GM21390 (cell line): ENCODE results near the gene GTF2A2.

Experiments used
- ATAC-seq: cut with Tn5 transposase; IDR thresholded peaks from one replicate; pipeline ENCODE4 v1.9.1; 2021; ENCODE audit not compliant: unreplicated experiment

The GTF2A2 gene

DNA sequence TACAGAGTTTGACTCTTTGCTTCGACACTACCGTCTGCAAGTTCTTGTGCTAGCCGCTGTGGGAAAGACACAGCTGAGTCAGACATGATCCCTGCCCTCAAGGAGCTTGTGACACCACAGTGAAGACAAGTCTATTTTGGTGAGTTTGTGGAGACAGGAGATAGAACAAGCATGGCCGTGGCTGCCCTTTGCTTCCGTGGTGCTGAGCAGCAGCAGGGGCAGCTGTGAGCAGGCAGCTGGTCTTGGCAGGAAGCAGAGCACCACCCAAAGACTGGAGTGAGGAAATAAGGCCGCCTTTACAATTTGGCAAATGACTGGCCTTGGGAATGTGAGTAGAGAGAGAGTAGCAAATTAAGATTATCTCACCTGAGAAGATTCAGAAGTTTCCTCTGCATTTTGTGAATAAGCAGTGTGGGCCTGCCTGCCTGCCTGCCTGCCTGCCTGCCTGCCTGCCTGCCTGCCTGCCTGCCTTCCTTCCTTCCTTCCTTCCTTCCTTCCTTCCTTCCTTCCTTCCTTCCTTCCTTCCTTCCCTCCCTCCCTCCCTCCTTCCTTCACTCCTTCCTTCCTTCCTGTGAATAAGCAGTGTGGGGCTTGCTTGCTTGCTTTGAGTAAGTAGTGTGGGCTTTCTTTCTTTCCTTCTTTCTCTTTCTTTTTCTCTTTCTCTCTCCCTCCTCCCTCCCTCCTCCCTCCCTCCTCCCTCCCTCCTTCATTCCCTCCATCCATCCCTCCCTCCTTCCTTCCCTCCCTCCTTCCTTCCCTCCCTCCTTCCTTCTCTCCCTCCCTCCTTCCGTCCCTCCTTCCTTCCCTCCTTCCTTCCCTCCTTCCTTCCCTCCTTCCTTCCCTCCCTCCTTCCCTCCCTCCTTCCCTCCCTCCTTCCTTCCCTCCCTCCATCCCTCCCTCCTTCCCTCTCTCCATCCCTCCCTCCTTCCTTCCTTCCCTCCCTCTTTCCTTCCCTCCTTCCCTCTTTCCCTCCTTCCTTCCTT, 47.3 kb downstream of the GTF2A2 start:
- ATAC-seq: no peak

DNA sequence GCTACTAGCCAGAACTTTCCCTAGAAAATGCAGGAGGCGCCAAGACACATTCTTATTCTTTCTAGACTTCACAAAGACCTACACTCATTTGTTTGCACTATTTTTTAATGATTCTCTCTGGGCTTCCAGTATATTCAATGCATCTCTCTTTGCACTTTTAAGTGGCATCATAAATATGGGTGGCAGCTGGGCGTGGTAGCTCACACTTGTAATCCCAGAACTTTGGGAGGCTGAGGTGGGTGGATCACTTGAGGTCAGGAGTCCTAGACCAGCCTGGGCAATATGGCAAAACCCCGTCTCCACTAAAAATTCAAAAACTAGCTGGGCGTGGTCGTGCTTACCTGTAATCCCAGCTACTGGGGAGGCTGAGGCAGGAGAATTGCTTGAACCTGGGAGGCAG, 51.3 kb downstream of the GTF2A2 start:
- no peak for ATAC-seq

- ATAC-seq: no peak
Observed at GRCh38 chr15:59598461-59598860, 58.9 kb downstream of the GTF2A2 start.

DNA sequence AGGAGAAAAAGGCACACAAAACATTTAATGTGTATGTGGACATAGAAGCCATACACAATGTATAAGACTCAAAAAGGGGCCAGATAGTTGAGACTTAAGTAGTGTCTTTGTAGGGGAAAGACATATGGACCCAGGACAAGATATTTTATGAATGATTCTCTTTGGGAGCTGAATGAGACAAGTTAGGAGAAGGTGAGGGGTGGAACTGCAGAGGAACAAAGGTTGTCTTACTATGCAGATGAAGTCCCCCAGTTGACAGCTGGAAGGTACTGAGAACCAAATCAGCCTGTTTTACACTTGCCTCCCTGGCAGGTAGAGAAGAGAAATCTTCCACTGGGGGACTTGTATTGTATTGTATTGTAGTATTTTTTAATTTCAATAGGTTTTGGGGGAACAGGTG, 60.7 kb downstream of the GTF2A2 start:
- no peak for ATAC-seq

DNA sequence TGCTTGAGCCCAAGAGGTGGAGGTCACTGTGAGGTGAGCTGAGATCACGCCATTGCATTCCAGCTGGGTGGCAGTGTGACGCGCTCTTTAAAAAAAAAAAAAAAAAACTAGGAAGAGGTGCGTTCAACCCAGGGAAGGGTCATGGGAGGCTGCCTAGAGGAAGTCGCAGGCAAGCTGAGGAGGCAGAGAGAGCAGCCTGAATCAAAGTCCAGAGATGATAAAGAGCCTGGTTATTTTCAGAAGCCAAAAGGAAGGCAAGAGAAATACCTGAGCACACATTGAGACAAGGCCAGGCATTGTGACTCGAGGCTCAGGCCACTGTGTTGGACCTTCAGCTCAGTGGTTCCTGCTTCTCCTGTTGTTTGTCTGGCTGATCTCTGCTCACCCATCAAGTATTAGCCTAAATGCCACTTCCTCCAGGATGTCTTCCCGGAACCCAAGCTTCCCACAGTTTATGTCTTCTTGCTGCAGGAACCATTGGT, 61.8 kb downstream of the GTF2A2 start:
- ATAC-seq: no peak

GRCh38 chr15:59594991-59595390, 62.3 kb downstream of the GTF2A2 start:
- no peak for ATAC-seq

DNA sequence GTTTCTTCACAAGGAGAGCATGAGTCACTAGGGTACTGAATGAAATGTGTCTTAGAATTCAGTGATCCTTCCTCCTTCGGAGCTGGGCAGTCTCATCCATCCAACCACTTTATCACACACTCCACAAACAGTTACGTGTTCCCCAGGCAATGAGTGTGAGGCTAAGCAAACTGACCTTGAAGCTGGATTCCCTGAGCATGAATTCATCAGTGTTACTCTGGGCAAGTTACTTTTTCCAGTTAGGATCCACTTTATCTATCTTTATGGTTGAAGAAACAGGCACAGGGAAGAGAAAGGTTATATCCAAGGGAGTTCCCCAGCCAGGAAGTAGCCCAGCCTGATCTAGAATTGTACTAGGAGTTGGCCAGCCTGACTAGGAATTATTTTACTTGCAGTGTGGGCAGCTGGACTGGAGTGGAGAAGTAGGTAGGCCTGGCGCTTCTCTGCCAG, 62.8 kb downstream of the GTF2A2 start:
- ATAC-seq: no peak

DNA sequence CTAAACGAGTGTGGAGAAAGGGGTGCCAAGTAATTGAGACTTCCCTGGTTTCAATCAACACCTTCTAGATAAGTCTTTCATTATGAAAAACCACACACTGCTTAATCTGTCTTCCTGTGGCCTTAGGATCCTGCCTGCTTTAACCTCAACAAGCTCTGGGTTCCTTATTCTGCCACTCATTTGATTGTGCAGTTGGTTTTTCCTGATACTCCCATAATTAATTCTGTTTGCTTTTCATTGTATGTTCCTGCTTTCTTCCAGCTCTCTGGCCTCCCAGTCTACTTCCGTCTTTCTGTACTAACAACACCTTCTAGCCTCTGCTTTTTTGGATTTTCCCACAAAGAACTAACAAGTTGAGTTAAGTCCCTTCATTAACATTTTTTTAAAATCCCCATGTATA, 66.0 kb downstream of the GTF2A2 start:
- no peak for ATAC-seq

DNA sequence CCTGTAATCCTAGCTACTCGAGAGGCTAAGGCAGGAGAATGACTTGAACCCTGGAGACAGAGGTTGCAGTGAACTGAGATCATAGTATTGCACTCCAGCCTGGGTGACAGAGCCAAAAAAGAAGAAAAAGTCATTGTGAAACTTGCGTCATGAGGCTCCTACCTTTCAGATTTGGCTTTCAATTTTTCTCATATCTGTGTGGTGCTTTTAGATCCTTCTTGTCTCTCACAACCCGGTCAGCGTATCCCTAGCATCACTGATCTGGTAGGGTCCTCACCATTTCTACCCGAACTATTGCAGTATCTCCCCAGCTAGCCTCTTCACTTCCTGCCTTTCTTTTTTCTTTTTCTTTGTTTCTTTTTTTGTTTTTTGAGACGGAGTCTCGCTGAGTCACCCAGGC, 67.3 kb downstream of the GTF2A2 start:
- ATAC-seq: peak; percentile 70
